HCT116 (cell line): ENCODE data around the gene KRT74. TPM values are rescaled to one million over a fixed set of nuclear protein-coding genes. Genes with fewer than 3 reads are reported as not detected.

Experiments
- ATAC-seq: fragments of 200-7000 bp; cut with Tn5 transposase; 2 replicates; pipeline ENCODE4 v1.9.1; 2020; ENCODE audit warnings: mild to moderate bottlenecking, moderate library complexity
- BruUV-seq: library from RNA; stranded (reverse); fragments of 400-500 nt; replicated peaks from 2 replicates; lab custom pipeline; 2021; lab: Mats Ljungman, UMichigan
- CTCF ChIA-PET: fragments of 300-600 bp; sonication (Branson Sonifier 250); formaldehyde crosslinking; loops from one replicate; lab custom pipeline; 2021; ENCODE audit warnings: antibody characterized with exemption; lab: Charles Lee
- POLR2A ChIA-PET: fragments of 300-600, 350-600 bp; sonication (Branson Sonifier 250); formaldehyde crosslinking; loops from one replicate; lab custom pipeline; 2021; ENCODE audit warnings: antibody characterized with exemption; lab: Charles Lee
- RAD21 ChIA-PET, 2 experiments: fragments of 300-600 bp; sonication (Branson Sonifier 250); formaldehyde crosslinking; loops; one replicate each; lab custom pipeline; 2023; ENCODE audit warnings: low total read pairs in 2 of 2; ENCODE audit not compliant: uncharacterized antibody in 2 of 2, unreplicated experiment in 2 of 2, low non-redundant PET in 1 of 2; lab: Charles Lee
- DNase-seq: peaks from one replicate; pipeline ENCODE4 v3.0.0-alpha.2; 2010; ENCODE audit warnings: low read depth, low spot score
- H2AFZ ChIP-seq: fragments of 200-600 bp; shearing (Covaris generic), sonication (generic); 2 replicates; pipeline ENCODE4 v1.6.1; 2017; ENCODE audit warnings: low read depth, mixed run types, mixed read lengths, antibody characterized with exemption, low read length; ENCODE audit not compliant: poor library complexity, severe bottlenecking
- H3K27ac ChIP-seq: 2 replicates; pipeline ENCODE4 v1.5.1; 2012; ENCODE audit warnings: low read depth, low read length
- H3K27me3 ChIP-seq: fragments of 200-600 bp; sonication (generic); 2 replicates; pipeline ENCODE4 v1.6.1; 2016; ENCODE audit warnings: mixed run types, low read length, mixed read lengths; ENCODE audit not compliant: insufficient read depth
- H3K36me3 ChIP-seq, 2 experiments: fragments of 200-500 bp in 1 of 2; fragments of 200-600 bp in 1 of 2; sonication (Bioruptor generic) in 1 of 2; sonication (generic) in 1 of 2; 2 replicates each; pipeline versions ENCODE4 v1.5.1 to v1.6.1; 2014 to 2016; ENCODE audit warnings: low read length in 2 of 2, inconsistent platforms in 1 of 2, mixed read lengths in 1 of 2, mixed run types in 1 of 2; ENCODE audit not compliant: insufficient read depth in 2 of 2, control insufficient read depth in 1 of 2
- H3K4me1 ChIP-seq, 2 experiments: fragments of 200-600 bp in 1 of 2; sonication (generic) in 1 of 2; 2 replicates each; pipeline versions ENCODE4 v1.5.1 to v1.6.1; 2012 to 2017; ENCODE audit warnings: low read length in 2 of 2, inconsistent platforms in 1 of 2, mild to moderate bottlenecking in 1 of 2, mixed read lengths in 1 of 2, mixed run types in 1 of 2, moderate library complexity in 1 of 2; ENCODE audit not compliant: insufficient read depth in 2 of 2, control insufficient read depth in 1 of 2
- H3K4me2 ChIP-seq: fragments of 200-600 bp; sonication (generic); 2 replicates; pipeline ENCODE4 v1.6.1; 2017; ENCODE audit warnings: mixed run types, low read length, mixed read lengths
- H3K4me3 ChIP-seq, 2 experiments: fragments of 200-600 bp in 1 of 2; sonication (generic) in 1 of 2; replicated peaks in 1 of 2; 2 replicates each; pipeline ENCODE4 v1.5.1; 2011 to 2016; ENCODE audit warnings: low read length in 2 of 2, control low read depth in 1 of 2, low read depth in 1 of 2, mild to moderate bottlenecking in 1 of 2, mixed read lengths in 1 of 2, mixed run types in 1 of 2
- H3K79me2 ChIP-seq: fragments of 200-600 bp; sonication (generic); 2 replicates; pipeline ENCODE4 v1.6.1; 2017; ENCODE audit warnings: mild to moderate bottlenecking, mixed run types, low read length, moderate library complexity, mixed read lengths; ENCODE audit not compliant: insufficient read depth
- H3K9ac ChIP-seq: fragments of 200-600 bp; sonication (generic); 2 replicates; pipeline ENCODE4 v1.6.1; 2016; ENCODE audit warnings: low read length, mixed read lengths
- H3K9me2 ChIP-seq: fragments of 200-600 bp; sonication (generic), shearing (Covaris generic); 2 replicates; pipeline ENCODE4 v1.6.1; 2017; ENCODE audit warnings: mixed run types, mild to moderate bottlenecking, moderate library complexity; ENCODE audit not compliant: insufficient read depth
- H3K9me3 ChIP-seq, 2 experiments: fragments of 200-500 bp in 1 of 2; fragments of 200-600 bp in 1 of 2; sonication (Bioruptor generic) in 1 of 2; sonication (generic) in 1 of 2; 2 replicates each; pipeline ENCODE4 v1.6.1; 2014 to 2017; ENCODE audit warnings: low read length in 2 of 2, mixed read lengths in 2 of 2, inconsistent platforms in 1 of 2, low read depth in 1 of 2, mild to moderate bottlenecking in 1 of 2, mixed run types in 1 of 2, moderate library complexity in 1 of 2; ENCODE audit not compliant: control insufficient read depth in 1 of 2, insufficient read depth in 1 of 2
- H4K20me1 ChIP-seq: fragments of 200-600 bp; sonication (generic), shearing (Covaris generic); 2 replicates; pipeline ENCODE4 v1.6.1; 2017; ENCODE audit warnings: mixed run types, mild to moderate bottlenecking, moderate library complexity; ENCODE audit not compliant: insufficient read depth
- CBX3 ChIP-seq: IDR thresholded peaks from 2 replicates; pipeline ENCODE4 v1.6.1; 2012; ENCODE audit warnings: low read depth
- CEBPB ChIP-seq: IDR thresholded peaks from 2 replicates; pipeline ENCODE4 v1.6.1; 2012; ENCODE audit warnings: low read depth
- CTCF ChIP-seq, 3 experiments: fragments of 200-600 bp in 1 of 3; sonication (generic) in 1 of 3; IDR thresholded peaks in 2 of 3; conservative IDR thresholded peaks in 1 of 3; 2 replicates each; pipeline ENCODE4 v1.5.1; 2012 to 2017; ENCODE audit warnings: low read depth in 2 of 3, low read length in 2 of 3, antibody characterized with exemption in 1 of 3, borderline replicate concordance in 1 of 3, control low read depth in 1 of 3, mild to moderate bottlenecking in 1 of 3, mixed read lengths in 1 of 3, mixed run types in 1 of 3, moderate library complexity in 1 of 3; ENCODE audit not compliant: insufficient read depth in 1 of 3
- ELF1 ChIP-seq: IDR thresholded peaks from 2 replicates; pipeline ENCODE4 v1.6.1; 2012; ENCODE audit warnings: low read depth, borderline replicate concordance
- FOSL1 ChIP-seq: IDR thresholded peaks from 2 replicates; pipeline ENCODE4 v1.6.1; 2012; ENCODE audit warnings: low read depth
- JUND ChIP-seq: IDR thresholded peaks from 2 replicates; pipeline ENCODE4 v1.6.1; 2012
- MAX ChIP-seq: IDR thresholded peaks from 2 replicates; pipeline ENCODE4 v1.6.1; 2012
- POLR2A ChIP-seq: IDR thresholded peaks from 2 replicates; pipeline ENCODE4 v1.7.0; 2011; ENCODE audit warnings: borderline replicate concordance; ENCODE audit not compliant: insufficient read depth, insufficient read length; ENCODE audit errors: extremely low read depth
- POLR2AphosphoS5 ChIP-seq: IDR thresholded peaks from 2 replicates; pipeline ENCODE4 v1.6.1; 2011; ENCODE audit warnings: mild to moderate bottlenecking, low read depth, low read length, moderate library complexity
- RAD21 ChIP-seq: IDR thresholded peaks from 2 replicates; pipeline ENCODE4 v1.6.1; 2012; ENCODE audit warnings: low read depth, mild to moderate bottlenecking
- REST ChIP-seq: IDR thresholded peaks from 2 replicates; pipeline ENCODE4 v1.6.1; 2012; ENCODE audit warnings: low read depth
- SP1 ChIP-seq: IDR thresholded peaks from 2 replicates; pipeline ENCODE4 v1.6.1; 2012; ENCODE audit warnings: low read depth
- SRF ChIP-seq: IDR thresholded peaks from 2 replicates; pipeline ENCODE4 v1.6.1; 2012; ENCODE audit warnings: low read depth
- TCF7L2 ChIP-seq: IDR thresholded peaks from 2 replicates; pipeline ENCODE4 v1.7.0; 2011; ENCODE audit warnings: borderline replicate concordance, inconsistent platforms; ENCODE audit not compliant: insufficient read depth, insufficient read length; ENCODE audit errors: extremely low read depth
- YY1 ChIP-seq: IDR thresholded peaks from 2 replicates; pipeline ENCODE4 v1.6.1; 2011; ENCODE audit warnings: low read length, low read depth, moderate library complexity, mild to moderate bottlenecking; ENCODE audit not compliant: insufficient replicate concordance; ENCODE audit errors: extremely low read depth
- ZBTB33 ChIP-seq: IDR thresholded peaks from 2 replicates; pipeline ENCODE4 v1.6.1; 2011; ENCODE audit warnings: mild to moderate bottlenecking, low read length, moderate library complexity; ENCODE audit not compliant: insufficient replicate concordance; ENCODE audit errors: extremely low read depth
- ZFX ChIP-seq: fragments of 450-650 bp; IDR thresholded peaks from 2 replicates; pipeline ENCODE4 v1.6.1; 2017
- ZNF274 ChIP-seq: fragments of 200-500 bp; sonication (Bioruptor generic); IDR thresholded peaks from 2 replicates; pipeline ENCODE4 v1.6.1; 2014; ENCODE audit warnings: mild to moderate bottlenecking, low read depth, low read length, inconsistent platforms
- intact Hi-C: fragments of 100-400 bp; cut with micrococcal nuclease; formaldehyde crosslinking; loops from 2 replicates; pipeline ENCODE4 v1.10.0; 2022
- total RNA-seq: library from RNA; stranded (reverse); gene quantifications from one replicate; pipeline ENCODE4 v1.2.1, GENCODE V29; 2021; ENCODE audit not compliant: unreplicated experiment

The KRT74 gene
- total RNA-seq, 1 experiment from 2014 or later, result not detected

- H3K9me2 ChIP-seq, result no peaks in the 10 kb centered on the region
- H3K9me3 ChIP-seq, result no peaks in the 10 kb centered on the region
- no peak overlapping the region for H2AFZ ChIP-seq
- no peak overlapping the region for H3K9ac ChIP-seq
- ChIA-PET RAD21 (no interaction called here), CTCF (no interaction called here), POLR2A (no interaction called here)
- no peaks in the 10 kb centered on the region for H3K36me3 ChIP-seq
- no peak overlapping the region for H3K4me3 ChIP-seq
- intact Hi-C loops, result no loop called here
- no peak overlapping the region for H3K4me2 ChIP-seq
- ATAC-seq, result no peak
- no peaks in the 10 kb centered on the region for H4K20me1 ChIP-seq
- no peak overlapping the region for H3K27ac ChIP-seq
- peaks cover 0 to 21% of the 10 kb centered on the region in 2 experiments; a peak in 3 of 4 replicates for H3K4me1 ChIP-seq
- no peaks in the 10 kb centered on the region for H3K79me2 ChIP-seq
- no peak for DNase-seq
- no peaks in the 10 kb centered on the region; the same call in 1 of the 2 replicates for H3K27me3 ChIP-seq
- TF ChIP-seq POLR2A (no peak), CTCF (IDR thresholded peaks at IDR 0.05 in 2 of 3, conservative IDR thresholded peaks at IDR 0.05 in 1 of 3; ENCODE audit: borderline replicate concordance in 1 of 3, insufficient read depth in 1 of 3, low read depth in 2 of 3, low read length in 2 of 3) (no peak), POLR2AphosphoS5 (no peak), SP1 (no peak), ZBTB33 (no peak), SRF (no peak), YY1 (no peak), REST (no peak), ELF1 (no peak), CBX3 (no peak), ZFX (no peak), ZNF274 (no peak), FOSL1 (no peak), JUND (no peak), TCF7L2 (no peak), MAX (no peak), CEBPB (no peak), RAD21 (no peak)
- BruUV-seq, result no TSS peak
Observed at GRCh38 chr12:52601671-52602070, 28.0 kb upstream of the KRT74 start.
